Measurements from ENCODE around the gene ETV5. TPM values are rescaled to one million over a fixed set of nuclear protein-coding genes. Genes with fewer than 3 reads are reported as not detected.
A peak's percentile ranks its signal among the peaks of the same experiment; 100 is the strongest.

ETV5 gene
- total RNA-seq, 1 experiment from 2014 or later: 16.2 TPM

DNA sequence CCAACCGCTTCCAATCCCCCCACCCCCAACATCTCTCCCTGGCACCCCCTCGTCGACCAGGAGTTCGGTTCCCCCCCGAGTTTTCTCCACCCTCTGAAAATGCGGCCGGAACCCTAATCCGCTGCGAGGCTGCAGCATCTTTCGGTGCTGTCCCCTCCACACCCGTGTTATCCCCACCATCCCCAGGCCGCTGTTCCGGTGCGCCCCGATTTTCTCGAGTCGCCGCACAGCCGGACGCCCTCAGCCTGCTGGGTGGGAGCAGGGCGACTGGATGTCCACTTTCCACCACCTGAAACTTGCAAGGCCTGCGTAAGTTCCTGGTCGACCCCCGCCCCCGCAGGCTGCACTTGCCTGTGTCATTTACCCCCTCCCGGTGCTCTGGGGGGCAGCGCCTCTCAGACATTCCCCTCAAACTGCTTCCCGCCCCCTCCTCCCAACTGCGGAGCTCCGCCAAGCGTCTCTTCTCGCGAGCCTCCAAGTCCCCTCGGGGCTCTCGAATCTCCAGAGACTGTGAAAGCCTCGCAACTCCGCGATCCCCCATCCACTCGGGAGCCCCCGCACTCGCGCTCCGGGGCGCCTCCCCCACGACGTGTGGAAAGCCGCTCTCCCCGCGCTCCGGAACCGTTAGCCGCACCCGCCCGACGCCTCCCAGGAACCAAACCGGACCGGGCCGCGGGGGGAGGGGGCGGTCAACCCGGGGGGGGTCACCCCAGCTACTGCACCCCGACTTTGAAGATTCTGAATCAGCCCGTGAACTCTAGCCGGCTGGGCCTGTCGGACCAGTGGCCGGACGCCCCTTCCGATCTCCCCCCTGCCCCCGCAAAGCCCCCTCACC, 566 bp downstream of the ETV5 start:
- Histone ChIP-seq H3K9me3 (no peaks in the 10 kb centered on the region), H3K27me3 (replicated peaks; ENCODE audit: control insufficient read depth, insufficient read depth, low read length) (no peaks in the 10 kb centered on the region), H3K4me3 (ENCODE audit: low read depth, low read length) (peak overlapping the region; percentile 64), H3K36me3 (ENCODE audit: control insufficient read depth, insufficient read depth, low read length) (no peaks in the 10 kb centered on the region), H3K4me1 (peaks cover 8% of the 10 kb centered on the region; the same call in 1 of the 2 replicates)
- no TSS peak for BruUV-seq (replicated peaks)
- H3K4me1 Mint-ChIP-seq (ENCODE audit: low read depth, unreplicated experiment): peaks cover 25% of the 10 kb centered on the region
- no peaks in the 10 kb centered on the region for H3K9me3 Mint-ChIP-seq (ENCODE audit: unreplicated experiment)
- CTCF ChIA-PET: interaction anchor here (0.6 to 1.7 kb wide), 3 partner anchors 11 to 152 kb away, joined by 3 to 6 read pairs (median 5); no protein-coding TSS in a partner anchor
- TF ChIP-seq, protein P1, sequence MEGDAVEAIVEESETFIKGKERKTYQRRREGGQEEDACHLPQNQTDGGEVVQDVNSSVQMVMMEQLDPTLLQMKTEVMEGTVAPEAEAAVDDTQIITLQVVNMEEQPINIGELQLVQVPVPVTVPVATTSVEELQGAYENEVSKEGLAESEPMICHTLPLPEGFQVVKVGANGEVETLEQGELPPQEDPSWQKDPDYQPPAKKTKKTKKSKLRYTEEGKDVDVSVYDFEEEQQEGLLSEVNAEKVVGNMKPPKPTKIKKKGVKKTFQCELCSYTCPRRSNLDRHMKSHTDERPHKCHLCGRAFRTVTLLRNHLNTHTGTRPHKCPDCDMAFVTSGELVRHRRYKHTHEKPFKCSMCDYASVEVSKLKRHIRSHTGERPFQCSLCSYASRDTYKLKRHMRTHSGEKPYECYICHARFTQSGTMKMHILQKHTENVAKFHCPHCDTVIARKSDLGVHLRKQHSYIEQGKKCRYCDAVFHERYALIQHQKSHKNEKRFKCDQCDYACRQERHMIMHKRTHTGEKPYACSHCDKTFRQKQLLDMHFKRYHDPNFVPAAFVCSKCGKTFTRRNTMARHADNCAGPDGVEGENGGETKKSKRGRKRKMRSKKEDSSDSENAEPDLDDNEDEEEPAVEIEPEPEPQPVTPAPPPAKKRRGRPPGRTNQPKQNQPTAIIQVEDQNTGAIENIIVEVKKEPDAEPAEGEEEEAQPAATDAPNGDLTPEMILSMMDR (IDR thresholded peaks at IDR 0.05; ENCODE audit: insufficient read depth in 1 of 2, low read depth in 1 of 2, low read length in 1 of 2, severe bottlenecking in 1 of 2, unreplicated experiment in 1 of 2): no peak
- H3K4me3 Mint-ChIP-seq (ENCODE audit: unreplicated experiment): peak overlapping the region; percentile 80
- peak; percentile 50 to 64 for DNase-seq
- intact Hi-C loops (cut with micrococcal nuclease; ENCODE audit: unreplicated experiment): loop anchor here (5.0 kb wide), 3 partner anchors 69 to 134 kb away; no protein-coding TSS in a partner anchor
- peaks cover 19% of the 10 kb centered on the region for H3K36me3 Mint-ChIP-seq (ENCODE audit: insufficient read depth, unreplicated experiment)
- peak overlapping the region; percentile 79 for H3K27ac Mint-ChIP-seq (ENCODE audit: unreplicated experiment)
- POLR2A ChIA-PET: no interaction called here
- no peaks in the 10 kb centered on the region for H3K27me3 Mint-ChIP-seq (ENCODE audit: insufficient read depth, unreplicated experiment)

DNA sequence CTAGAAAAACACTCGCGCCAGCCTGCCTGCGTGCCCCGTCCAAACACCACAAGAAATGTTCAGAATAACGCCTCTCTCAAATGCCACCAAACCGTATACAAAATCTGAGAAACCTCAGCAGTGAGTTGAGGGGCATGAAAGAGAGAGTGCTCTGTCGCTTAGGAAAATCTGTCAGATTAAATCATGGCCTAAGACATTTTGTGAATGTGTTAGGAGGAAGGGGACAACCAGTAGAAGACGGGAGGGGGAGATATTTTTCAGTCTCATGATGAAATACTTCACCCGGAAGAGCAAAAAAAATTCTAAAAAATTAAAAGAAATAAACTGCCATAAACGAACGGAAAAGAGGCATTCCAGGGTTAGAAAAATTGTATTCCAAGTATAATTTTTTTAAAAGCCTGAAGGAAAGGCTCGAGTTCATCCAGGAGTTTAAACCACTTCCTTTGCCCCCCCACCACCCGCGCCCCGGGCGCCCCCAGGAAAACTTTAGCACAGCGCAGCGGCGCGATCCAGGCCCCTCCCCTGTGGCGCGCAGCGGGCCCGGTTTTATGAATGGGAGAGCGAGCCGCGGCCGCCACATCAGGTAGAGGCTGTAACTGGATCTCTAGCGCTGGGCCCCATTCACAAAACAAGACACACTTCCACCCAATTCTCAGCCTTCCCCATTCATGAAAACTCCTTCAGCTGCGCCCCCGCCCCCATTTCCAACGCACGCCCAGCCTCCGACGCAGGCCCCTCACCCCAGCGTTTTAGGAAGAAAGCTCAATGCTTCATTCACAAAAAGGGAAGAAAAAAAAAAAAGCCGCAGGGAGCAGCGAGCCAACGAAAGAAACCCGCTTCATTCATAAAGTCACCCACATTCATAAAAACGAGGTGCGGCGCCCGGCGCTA, 1.4 kb downstream of the ETV5 start:
- Mint-ChIP-seq H3K4me3 (ENCODE audit: unreplicated experiment) (peak overlapping the region; percentile 80), H3K9me3 (ENCODE audit: unreplicated experiment) (no peaks in the 10 kb centered on the region), H3K27ac (ENCODE audit: unreplicated experiment) (peak overlapping the region; percentile 79), H3K4me1 (ENCODE audit: low read depth, unreplicated experiment) (peaks cover 25% of the 10 kb centered on the region), H3K27me3 (ENCODE audit: insufficient read depth, unreplicated experiment) (no peaks in the 10 kb centered on the region), H3K36me3 (ENCODE audit: insufficient read depth, unreplicated experiment) (peaks cover 19% of the 10 kb centered on the region)
- H3K27me3 ChIP-seq (replicated peaks; ENCODE audit: control insufficient read depth, insufficient read depth, low read length): no peaks in the 10 kb centered on the region
- DNase-seq: peak; percentile 71
- TF ChIP-seq, protein P1 (IDR thresholded peaks at IDR 0.05; ENCODE audit: insufficient read depth in 1 of 2, low read depth in 1 of 2, low read length in 1 of 2, severe bottlenecking in 1 of 2, unreplicated experiment in 1 of 2): no peak
- H3K4me1 ChIP-seq: peaks cover 8% of the 10 kb centered on the region; the same call in 1 of the 2 replicates
- TSS peak; percentile 30 for BruUV-seq (replicated peaks)
- peak overlapping the region; percentile 64 for H3K4me3 ChIP-seq (ENCODE audit: low read depth, low read length)
- H3K36me3 ChIP-seq (ENCODE audit: control insufficient read depth, insufficient read depth, low read length): no peaks in the 10 kb centered on the region
- no peaks in the 10 kb centered on the region for H3K9me3 ChIP-seq
- intact Hi-C loops (cut with micrococcal nuclease; ENCODE audit: unreplicated experiment): loop anchor here (5.0 kb wide), 3 partner anchors 70 to 135 kb away; no protein-coding TSS in a partner anchor
- ChIA-PET CTCF (interaction anchor here (0.6 to 0.9 kb wide), 3 partner anchors 14 to 164 kb away, joined by 3 to 6 read pairs (median 3); no protein-coding TSS in a partner anchor), POLR2A (interaction anchor here (0.6 kb wide), 1 partner anchor 9 kb away, joined by 6 read pairs; no protein-coding TSS in a partner anchor)

DNA sequence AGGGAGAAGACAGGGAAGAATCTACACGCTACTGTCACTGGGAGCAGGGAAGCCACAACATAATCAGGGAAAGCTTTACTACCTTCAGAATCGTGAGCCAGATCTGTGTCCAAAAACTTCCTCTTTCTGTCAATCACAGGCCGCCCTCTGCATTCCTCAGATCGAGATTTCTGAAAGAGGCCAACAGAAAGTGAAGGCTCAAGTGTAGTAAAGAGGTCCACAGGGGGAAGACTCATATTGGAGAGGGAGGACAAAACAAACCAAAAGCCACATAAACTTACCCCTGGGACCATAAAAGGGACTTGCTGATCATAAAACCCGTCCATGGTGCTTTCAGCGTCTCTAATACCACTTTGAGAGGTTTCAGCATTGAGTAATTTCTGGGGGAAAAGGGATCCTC, 3.3 kb downstream of the ETV5 start:
- H3K27me3 ChIP-seq (replicated peaks; ENCODE audit: control insufficient read depth, insufficient read depth, low read length): no peaks in the 10 kb centered on the region
- POLR2A ChIA-PET: no interaction called here
- H3K4me1 ChIP-seq: peaks cover 4% of the 10 kb centered on the region; the same call in 1 of the 2 replicates
- no peaks in the 10 kb centered on the region for H3K9me3 ChIP-seq
- no peaks in the 10 kb centered on the region for H3K36me3 ChIP-seq (ENCODE audit: control insufficient read depth, insufficient read depth, low read length)
- no TSS peak for BruUV-seq (replicated peaks)
- Mint-ChIP-seq H3K4me1 (ENCODE audit: low read depth, unreplicated experiment) (peaks cover 15% of the 10 kb centered on the region), H3K27ac (ENCODE audit: unreplicated experiment) (no peak overlapping the region), H3K36me3 (ENCODE audit: insufficient read depth, unreplicated experiment) (peaks cover 19% of the 10 kb centered on the region), H3K9me3 (ENCODE audit: unreplicated experiment) (no peaks in the 10 kb centered on the region), H3K27me3 (ENCODE audit: insufficient read depth, unreplicated experiment) (no peaks in the 10 kb centered on the region), H3K4me3 (ENCODE audit: unreplicated experiment) (no peak overlapping the region)
- DNase-seq: no peak
- TF ChIP-seq, protein P1 (IDR thresholded peaks at IDR 0.05; ENCODE audit: insufficient read depth in 1 of 2, low read depth in 1 of 2, low read length in 1 of 2, severe bottlenecking in 1 of 2, unreplicated experiment in 1 of 2): no peak
- no peak overlapping the region for H3K4me3 ChIP-seq (ENCODE audit: low read depth, low read length)
- intact Hi-C loops (cut with micrococcal nuclease; ENCODE audit: unreplicated experiment): loop anchor here (5.0 kb wide), 3 partner anchors 72 to 137 kb away; no protein-coding TSS in a partner anchor
- CTCF ChIA-PET: no interaction called here

All from Caco-2 (cell line).